ENCODE data around the gene CEACAM1. TPM values are rescaled to one million over a fixed set of nuclear protein-coding genes. Genes with fewer than 3 reads are reported as not detected.

The CEACAM1 gene
- total and polyA plus RNA-seq, 2 of the 13 experiments (the other 11 are each of a cell fraction or from before 2014, with no cell fraction given): 13.5 to 332 TPM

DNA sequence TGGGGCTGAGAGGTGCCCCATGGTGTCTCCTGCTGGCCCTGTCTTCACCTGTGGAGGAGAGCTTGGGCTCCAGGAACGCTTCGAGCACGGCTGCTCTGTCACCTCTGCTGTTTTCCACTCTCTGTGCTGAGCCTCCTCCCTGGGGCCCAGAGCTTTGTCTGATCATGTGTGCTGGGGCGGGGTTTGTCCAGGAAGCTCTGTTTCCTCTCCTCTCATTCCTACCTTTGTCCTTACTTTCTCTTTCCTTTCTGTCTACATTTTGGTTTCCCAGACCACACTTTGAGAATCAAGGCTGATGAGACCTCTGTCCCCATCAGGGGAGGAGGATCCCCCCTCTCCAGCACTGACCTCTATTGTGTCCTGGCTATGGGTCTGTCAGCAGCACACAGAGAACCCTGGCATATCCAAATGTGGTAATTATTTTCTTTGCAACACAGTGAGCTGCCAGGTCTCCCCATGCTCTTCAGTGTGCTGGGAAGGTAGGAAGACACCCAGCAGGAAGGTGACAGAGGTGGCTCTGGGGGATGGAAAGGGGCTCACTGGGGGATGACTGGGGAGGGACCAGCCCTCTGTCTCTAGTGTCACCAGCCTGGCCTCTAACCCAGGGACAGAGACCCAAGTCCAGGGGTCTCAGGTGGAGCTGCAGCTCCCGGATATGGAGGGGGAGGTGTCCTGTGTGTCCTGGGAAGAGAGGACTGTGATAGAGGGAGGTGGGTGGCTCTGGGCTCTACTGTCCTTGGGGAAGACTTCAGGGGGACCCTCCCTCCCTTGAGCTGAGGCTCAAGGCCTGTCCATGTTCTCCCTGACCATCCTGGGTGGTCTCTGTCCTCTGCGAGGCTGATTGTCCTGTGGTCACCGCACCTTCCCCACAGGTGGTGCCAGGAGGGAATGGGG, at the start of gene CEACAM1 (continued):
- TF ChIP-seq PHF5A (CRISPR knock-in tag; IDR thresholded peaks at IDR 0.05; ENCODE audit: low read depth, unreplicated experiment): peak; percentile 51
- TF ChIP-seq SOX6 (IDR thresholded peaks at IDR 0.05): no peak
- peak; percentile 67 for TF ChIP-seq SOX6 (CRISPR knock-in tag; IDR thresholded peaks at IDR 0.05)
- 0 out of 2 replicates have a peak, but pooled peaks have one; percentile 20 for TF ChIP-seq GATAD2A (CRISPR knock-in tag; IDR thresholded peaks at IDR 0.05)
- peak; percentile 47; the same call in 1 of the 2 replicates for TF ChIP-seq MLX (CRISPR knock-in tag; IDR thresholded peaks at IDR 0.05)
- TF ChIP-seq THAP8 (CRISPR knock-in tag; IDR thresholded peaks at IDR 0.05; ENCODE audit: borderline replicate concordance): no peak
- TF ChIP-seq, protein P1, sequence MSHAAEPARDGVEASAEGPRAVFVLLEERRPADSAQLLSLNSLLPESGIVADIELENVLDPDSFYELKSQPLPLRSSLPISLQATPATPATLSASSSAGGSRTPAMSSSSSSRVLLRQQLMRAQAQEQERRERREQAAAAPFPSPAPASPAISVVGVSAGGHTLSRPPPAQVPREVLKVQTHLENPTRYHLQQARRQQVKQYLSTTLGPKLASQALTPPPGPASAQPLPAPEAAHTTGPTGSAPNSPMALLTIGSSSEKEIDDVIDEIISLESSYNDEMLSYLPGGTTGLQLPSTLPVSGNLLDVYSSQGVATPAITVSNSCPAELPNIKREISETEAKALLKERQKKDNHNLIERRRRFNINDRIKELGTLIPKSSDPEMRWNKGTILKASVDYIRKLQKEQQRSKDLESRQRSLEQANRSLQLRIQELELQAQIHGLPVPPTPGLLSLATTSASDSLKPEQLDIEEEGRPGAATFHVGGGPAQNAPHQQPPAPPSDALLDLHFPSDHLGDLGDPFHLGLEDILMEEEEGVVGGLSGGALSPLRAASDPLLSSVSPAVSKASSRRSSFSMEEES (CRISPR knock-in tag; IDR thresholded peaks at IDR 0.05): peak; percentile 78
- peak; percentile 36 for TF ChIP-seq ZNF7 (CRISPR knock-in tag; IDR thresholded peaks at IDR 0.05)
- TF ChIP-seq HOXA5 (CRISPR knock-in tag; IDR thresholded peaks at IDR 0.05): 0 out of 2 replicates have a peak, but pooled peaks have one; percentile 1
- 0 out of 2 replicates have a peak, but pooled peaks have one; percentile 18 for TF ChIP-seq ZNF430 (CRISPR knock-in tag; IDR thresholded peaks at IDR 0.05)
- TF ChIP-seq, protein P2, sequence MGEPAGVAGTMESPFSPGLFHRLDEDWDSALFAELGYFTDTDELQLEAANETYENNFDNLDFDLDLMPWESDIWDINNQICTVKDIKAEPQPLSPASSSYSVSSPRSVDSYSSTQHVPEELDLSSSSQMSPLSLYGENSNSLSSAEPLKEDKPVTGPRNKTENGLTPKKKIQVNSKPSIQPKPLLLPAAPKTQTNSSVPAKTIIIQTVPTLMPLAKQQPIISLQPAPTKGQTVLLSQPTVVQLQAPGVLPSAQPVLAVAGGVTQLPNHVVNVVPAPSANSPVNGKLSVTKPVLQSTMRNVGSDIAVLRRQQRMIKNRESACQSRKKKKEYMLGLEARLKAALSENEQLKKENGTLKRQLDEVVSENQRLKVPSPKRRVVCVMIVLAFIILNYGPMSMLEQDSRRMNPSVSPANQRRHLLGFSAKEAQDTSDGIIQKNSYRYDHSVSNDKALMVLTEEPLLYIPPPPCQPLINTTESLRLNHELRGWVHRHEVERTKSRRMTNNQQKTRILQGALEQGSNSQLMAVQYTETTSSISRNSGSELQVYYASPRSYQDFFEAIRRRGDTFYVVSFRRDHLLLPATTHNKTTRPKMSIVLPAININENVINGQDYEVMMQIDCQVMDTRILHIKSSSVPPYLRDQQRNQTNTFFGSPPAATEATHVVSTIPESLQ (CRISPR knock-in tag; conservative IDR thresholded peaks at IDR 0.05): 0 out of 2 replicates have a peak, but pooled peaks have one; percentile 37
- peak; percentile 84 for TF ChIP-seq ZSCAN9 (CRISPR knock-in tag; IDR thresholded peaks at IDR 0.05; ENCODE audit: borderline replicate concordance)
- peak; percentile 56; the same call in 1 of the 2 replicates for TF ChIP-seq KAT8 (CRISPR knock-in tag; IDR thresholded peaks at IDR 0.05)
- TF ChIP-seq CBX2 (IDR thresholded peaks at IDR 0.05; ENCODE audit: low read depth, low read length): no peak
- no peak for TF ChIP-seq CBX2 (CRISPR knock-in tag; IDR thresholded peaks at IDR 0.05; ENCODE audit: low read depth)
- TF ChIP-seq FOXP4 (CRISPR knock-in tag; IDR thresholded peaks at IDR 0.05): peak; percentile 12; the same call in 1 of the 2 replicates

All from HepG2 (cell line).